NCI-H1436 (cell line): Measurements from ENCODE around the gene INTS4.
"Not testable (repeated sequence)": the region's sequence is repeated elsewhere in the genome, so short reads cannot be mapped to it uniquely, and the experiment has no call there.

Source experiments
- DNase-seq: peaks from one replicate; lab custom pipeline; 2025; lab: John Stamatoyannopoulos, UW

INTS4 gene

GRCh38 chr11:78023426-78023825 lies 29.0 kb upstream of the INTS4 start:
- no peak for DNase-seq

GRCh38 chr11:78022397-78023396 lies 28.2 kb upstream of the INTS4 start, which contains the start of gene KCTD14:
Gene KCTD14, minus strand, starts transcription at chr11:78023276. Its CDS starts 27 bp downstream, at chr11:78023249.
- DNase-seq: peak; percentile 19

GRCh38 chr11:78021611-78022010 lies 27.1 kb upstream of the INTS4 start:
- no peak for DNase-seq

GRCh38 chr11:78020246-78020645 lies 25.8 kb upstream of the INTS4 start:
- no peak for DNase-seq

- no peak for DNase-seq
These were observed 25.3 kb upstream of the INTS4 start for GRCh38 chr11:78019808-78020207.

GRCh38 chr11:78015878-78016277 lies 21.4 kb upstream of the INTS4 start:
- no peak for DNase-seq

- DNase-seq: not testable (repeated sequence)
These were observed 20.6 kb upstream of the INTS4 start for GRCh38 chr11:78014937-78015520.

GRCh38 chr11:78011301-78011700 lies 16.8 kb upstream of the INTS4 start:
- DNase-seq: no peak

GRCh38 chr11:78010755-78011154 lies 16.3 kb upstream of the INTS4 start:
- DNase-seq: no peak

- DNase-seq: no peak
These were observed 15.8 kb upstream of the INTS4 start for GRCh38 chr11:78010304-78010703.

GRCh38 chr11:78009062-78009461 lies 14.6 kb upstream of the INTS4 start:
- DNase-seq: no peak

GRCh38 chr11:78000193-78000592 lies 5.7 kb upstream of the INTS4 start:
- peak; percentile 75 for DNase-seq

GRCh38 chr11:77999446-78000030 lies 5.1 kb upstream of the INTS4 start:
- DNase-seq: no peak

- DNase-seq: no peak
These were observed 566 bp downstream of the INTS4 start for GRCh38 chr11:77993902-77994301.

GRCh38 chr11:77990981-77991380 lies 3.5 kb downstream of the INTS4 start:
- no peak for DNase-seq

GRCh38 chr11:77986456-77986855 lies 8.0 kb downstream of the INTS4 start:
- DNase-seq: not testable (repeated sequence)

- no peak for DNase-seq
These were observed 13.0 kb downstream of the INTS4 start for GRCh38 chr11:77981346-77981947.

- DNase-seq: no peak
These were observed 26.1 kb downstream of the INTS4 start for GRCh38 chr11:77968337-77968736.

GRCh38 chr11:77967753-77968152 lies 26.7 kb downstream of the INTS4 start:
- DNase-seq: no peak

- DNase-seq: no peak
These were observed 27.3 kb downstream of the INTS4 start for GRCh38 chr11:77967121-77967520.

GRCh38 chr11:77966338-77966737 lies 28.1 kb downstream of the INTS4 start:
- DNase-seq: no peak

GRCh38 chr11:77959434-77959833 lies 35.0 kb downstream of the INTS4 start:
- DNase-seq: no peak
